Stimulated activated naive CD8-positive, alpha-beta T cell treated with anti-CD3 and anti-CD28 coated beads, Interleukin-15, amount 100 ng/mL, for 72 hours (primary cell): ENCODE results near the gene FOXP1.
"Not testable (repeated sequence)": the region's sequence is repeated elsewhere in the genome, so short reads cannot be mapped to it uniquely, and the experiment has no call there.

Source experiments
- ATAC-seq: fragments of 150-1000 bp; cut with Tn5 transposase; 2 replicates; pipeline ENCODE4 v1.10.0; 2021; ENCODE audit warnings: mild to moderate bottlenecking, moderate library complexity
- DNase-seq, 2 donors: peaks; one replicate each; pipeline ENCODE4 v3.0.0; 2021 to 2022
- H3K27ac Mint-ChIP-seq, 2 donors: one replicate each; pipeline ENCODE4 v1.8.0; 2022; ENCODE audit warnings: mild to moderate bottlenecking in 2 of 2, mixed read lengths in 2 of 2, moderate library complexity in 2 of 2
- H3K27me3 Mint-ChIP-seq: one replicate; pipeline ENCODE4 v1.8.0; 2022; ENCODE audit warnings: mixed read lengths
- H3K4me1 Mint-ChIP-seq: one replicate; pipeline ENCODE4 v1.8.0; 2022; ENCODE audit warnings: mild to moderate bottlenecking, mixed read lengths
- H3K4me3 Mint-ChIP-seq, 2 donors: one replicate each; pipeline ENCODE4 v1.8.0; 2022; ENCODE audit warnings: mild to moderate bottlenecking in 2 of 2, mixed read lengths in 2 of 2, moderate library complexity in 1 of 2
- H3K9me3 Mint-ChIP-seq, 2 donors: one replicate each; pipeline ENCODE4 v1.8.0; 2022; ENCODE audit warnings: mixed read lengths in 2 of 2

FOXP1 gene

DNA sequence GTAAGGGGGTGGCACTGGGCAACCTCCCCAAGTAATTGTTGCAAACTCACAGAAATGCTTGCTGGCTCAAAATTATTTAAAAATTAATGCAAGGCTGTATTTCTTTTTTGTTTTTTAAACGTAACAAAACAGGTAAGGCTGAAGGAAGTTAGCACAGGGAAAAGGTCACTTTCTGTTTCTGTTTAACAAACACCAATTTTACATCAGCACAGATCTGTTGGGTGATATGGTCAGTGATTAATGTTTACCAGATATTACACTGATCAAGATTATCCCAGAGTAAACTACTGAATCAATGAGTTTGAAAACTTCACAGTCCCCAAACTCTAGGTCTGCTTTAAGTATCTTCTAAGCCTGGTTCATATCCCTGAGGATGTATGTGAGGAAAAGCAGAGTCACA, 558.0 kb downstream of the FOXP1 start:
- ATAC-seq: no peak
- Mint-ChIP-seq H3K4me3 (peak overlapping the region in 1 of 2 donors; percentile 25), H3K9me3 (no peaks in the 10 kb centered on the region)

DNA sequence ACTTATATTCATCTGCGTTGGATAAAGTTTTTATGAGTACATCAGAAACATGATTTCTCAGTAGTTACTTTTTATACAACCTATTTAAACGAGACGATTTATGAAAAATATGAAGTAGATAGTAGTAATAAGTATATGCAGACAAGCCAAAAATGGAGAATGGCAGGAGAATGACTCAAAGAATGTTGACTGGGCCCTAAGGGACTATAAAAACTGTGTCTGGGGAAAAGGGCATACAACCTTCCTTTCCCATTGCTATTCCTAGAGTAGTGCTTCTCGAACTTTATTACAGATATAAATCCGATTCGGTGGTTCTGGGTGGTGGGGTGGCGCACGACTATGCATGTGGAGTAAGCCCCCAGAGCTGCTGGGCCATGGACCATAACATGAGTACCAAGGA, 558.5 kb downstream of the FOXP1 start:
- H3K27ac Mint-ChIP-seq: peak overlapping the region; percentile 78 to 82
- no peak for DNase-seq
- H3K9me3 Mint-ChIP-seq: no peaks in the 10 kb centered on the region
- peaks cover 85% of the 10 kb centered on the region for H3K4me1 Mint-ChIP-seq
- no peak for ATAC-seq
- H3K4me3 Mint-ChIP-seq: no peak overlapping the region
- H3K27me3 Mint-ChIP-seq: no peaks in the 10 kb centered on the region

More for the DNA sequence above, 558.0 kb downstream of the FOXP1 start:
- no peak for DNase-seq
- H3K27ac Mint-ChIP-seq: peak overlapping the region in 1 of 2 donors; percentile 82
- peaks cover 88% of the 10 kb centered on the region for H3K4me1 Mint-ChIP-seq
- no peaks in the 10 kb centered on the region for H3K27me3 Mint-ChIP-seq

DNA sequence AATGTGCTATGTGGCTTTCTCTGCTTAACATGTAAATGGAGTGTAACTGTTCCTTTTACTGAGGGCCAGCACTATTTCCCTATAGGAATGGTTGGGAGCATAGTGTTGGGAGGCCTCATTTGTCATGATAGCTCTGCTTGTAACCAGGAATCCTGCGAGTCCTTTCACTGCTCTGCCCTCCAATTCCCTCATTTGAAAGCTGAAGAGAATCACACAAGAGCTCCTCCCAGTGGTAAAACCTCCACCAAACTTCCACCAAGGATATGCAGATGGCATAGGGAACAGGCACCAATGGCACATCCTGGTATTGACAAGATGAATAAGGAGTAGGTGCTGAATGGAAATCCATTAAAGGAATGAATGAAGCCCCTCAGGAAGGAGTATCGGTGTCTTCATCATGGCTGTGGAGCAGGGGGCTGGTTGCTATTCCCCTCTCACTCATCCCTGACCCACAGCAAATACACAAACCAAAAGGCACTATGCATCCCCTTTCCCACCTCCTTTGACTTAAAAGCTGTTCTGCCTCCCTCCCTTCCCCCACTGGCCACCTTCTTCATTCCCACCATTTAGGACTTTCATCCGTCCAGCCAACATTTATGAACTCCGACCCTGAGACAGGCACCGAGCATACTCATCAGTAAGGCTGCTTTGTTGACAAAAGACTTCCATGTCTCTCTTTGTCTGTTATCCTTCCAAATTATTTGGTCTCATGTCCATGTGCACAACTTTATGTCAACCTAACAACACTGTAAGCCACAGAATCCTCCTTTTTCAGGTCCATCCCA, 560.8 kb downstream of the FOXP1 start:
- no peak for ATAC-seq
- H3K27ac Mint-ChIP-seq: no peak overlapping the region
- no peaks in the 10 kb centered on the region for H3K27me3 Mint-ChIP-seq
- no peak for DNase-seq
- H3K4me3 Mint-ChIP-seq: no peak overlapping the region
- peaks cover 78% of the 10 kb centered on the region for H3K4me1 Mint-ChIP-seq
- H3K9me3 Mint-ChIP-seq: no peaks in the 10 kb centered on the region

DNA sequence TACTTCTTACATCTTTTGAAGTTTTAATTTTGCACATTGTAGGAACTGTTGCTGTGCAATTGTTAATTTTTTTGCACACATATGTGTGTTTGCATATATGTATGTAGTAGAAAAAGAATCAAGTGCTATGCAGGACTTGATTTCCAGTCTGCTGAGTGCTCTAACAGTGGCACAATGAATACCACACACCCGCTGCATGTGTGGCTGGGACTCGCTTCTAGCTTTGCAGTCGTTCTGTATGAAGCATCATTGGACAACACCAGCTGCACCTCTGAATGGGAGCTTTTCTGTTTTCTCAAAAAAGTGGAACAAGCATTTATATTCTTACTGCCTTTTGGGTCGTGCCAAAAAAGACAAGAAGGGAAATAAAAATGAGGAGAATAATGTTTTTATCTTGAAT, 564.7 kb downstream of the FOXP1 start:
- Mint-ChIP-seq H3K27ac (peak overlapping the region in 1 of 2 donors; percentile 57), H3K27me3 (no peaks in the 10 kb centered on the region), H3K4me1 (peaks cover 48% of the 10 kb centered on the region), H3K9me3 (peaks cover under 1 to 3% of the 10 kb centered on the region in 2 donors), H3K4me3 (peak overlapping the region in 1 of 2 donors; percentile 12)
- DNase-seq: no peak
- no peak for ATAC-seq

DNA sequence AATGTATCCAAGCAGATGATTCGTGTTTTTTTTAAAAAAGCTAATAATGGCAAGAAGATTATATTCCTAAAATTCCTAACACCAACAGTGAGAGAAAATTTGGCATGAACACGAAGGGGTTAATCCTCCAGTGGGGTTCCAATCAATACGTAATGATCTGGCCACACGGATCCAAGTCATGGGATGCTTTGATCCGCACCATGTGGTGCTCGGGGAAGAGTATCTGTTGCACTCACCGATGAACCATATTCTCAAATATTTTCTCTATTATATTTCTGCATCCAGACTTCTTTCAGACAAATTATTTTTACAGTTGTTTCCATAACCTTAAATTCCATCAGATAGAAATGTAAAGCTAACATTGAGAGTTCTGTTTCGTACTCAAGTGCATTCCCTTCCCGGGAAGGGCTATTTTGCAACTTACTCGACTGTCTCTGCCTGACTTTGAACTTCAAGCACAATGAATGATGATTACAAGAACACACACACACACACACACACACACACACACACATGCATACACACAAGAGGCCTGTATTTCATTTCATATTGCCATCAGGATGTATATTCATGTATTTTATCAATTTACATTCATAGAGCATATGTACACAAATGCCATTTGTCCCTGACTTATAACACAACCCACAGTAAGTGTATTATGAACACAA, 567.2 kb downstream of the FOXP1 start:
- Mint-ChIP-seq H3K4me3 (no peak overlapping the region), H3K27ac (no peak overlapping the region)

DNA sequence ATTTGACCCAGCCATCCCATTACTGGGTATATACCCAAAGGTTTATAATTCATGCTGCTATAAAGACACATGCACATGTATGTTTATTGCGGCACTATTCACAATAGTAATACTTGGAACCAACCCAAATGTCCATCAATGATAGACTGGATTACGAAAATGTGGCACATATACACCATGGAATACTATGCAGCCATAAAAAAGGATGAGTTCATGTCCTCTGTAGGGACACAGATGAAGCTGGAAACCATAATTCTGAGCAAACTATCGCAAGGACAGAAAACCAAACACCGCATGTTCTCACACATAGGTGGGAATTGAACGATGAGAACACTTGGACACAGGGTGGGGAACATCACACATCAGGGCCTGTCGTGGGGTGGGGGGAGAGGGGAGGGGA, 568.9 kb downstream of the FOXP1 start:
- not testable (repeated sequence) for H3K27me3 Mint-ChIP-seq, ATAC-seq, H3K4me3 Mint-ChIP-seq, DNase-seq, H3K27ac Mint-ChIP-seq, H3K9me3 Mint-ChIP-seq
- H3K4me1 Mint-ChIP-seq: peaks cover 58% of the 10 kb centered on the region

More for the DNA sequence above, 567.2 kb downstream of the FOXP1 start:
- Mint-ChIP-seq H3K27me3 (no peaks in the 10 kb centered on the region), H3K4me1 (peaks cover 51% of the 10 kb centered on the region), H3K9me3 (peaks cover 6 to 10% of the 10 kb centered on the region in 2 donors)
- ATAC-seq (no peak), DNase-seq (no peak)

DNA sequence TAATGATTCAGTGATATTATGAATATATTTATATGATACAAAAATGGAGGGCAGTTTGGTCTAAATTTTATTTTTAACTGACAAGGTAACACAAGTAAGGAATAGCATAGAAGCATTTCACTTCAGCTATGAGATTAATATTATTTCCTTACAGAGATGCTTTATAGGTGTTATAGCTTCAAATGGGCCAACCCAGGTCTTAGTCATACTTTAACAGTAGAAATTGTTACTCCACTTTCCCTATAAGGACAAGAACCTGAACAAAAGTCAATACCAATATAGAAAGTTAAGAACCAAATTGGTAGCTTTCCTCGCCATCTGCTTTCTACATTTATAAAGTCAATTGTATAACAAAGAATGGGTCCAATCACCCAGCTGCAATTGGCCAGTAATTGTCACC, 570.6 kb downstream of the FOXP1 start:
- H3K4me3 Mint-ChIP-seq: no peak overlapping the region
- H3K9me3 Mint-ChIP-seq: peaks cover 6 to 10% of the 10 kb centered on the region in 2 donors
- H3K27ac Mint-ChIP-seq: no peak overlapping the region
- ATAC-seq: no peak
- H3K4me1 Mint-ChIP-seq: peaks cover 65% of the 10 kb centered on the region
- no peak for DNase-seq
- no peaks in the 10 kb centered on the region for H3K27me3 Mint-ChIP-seq

DNA sequence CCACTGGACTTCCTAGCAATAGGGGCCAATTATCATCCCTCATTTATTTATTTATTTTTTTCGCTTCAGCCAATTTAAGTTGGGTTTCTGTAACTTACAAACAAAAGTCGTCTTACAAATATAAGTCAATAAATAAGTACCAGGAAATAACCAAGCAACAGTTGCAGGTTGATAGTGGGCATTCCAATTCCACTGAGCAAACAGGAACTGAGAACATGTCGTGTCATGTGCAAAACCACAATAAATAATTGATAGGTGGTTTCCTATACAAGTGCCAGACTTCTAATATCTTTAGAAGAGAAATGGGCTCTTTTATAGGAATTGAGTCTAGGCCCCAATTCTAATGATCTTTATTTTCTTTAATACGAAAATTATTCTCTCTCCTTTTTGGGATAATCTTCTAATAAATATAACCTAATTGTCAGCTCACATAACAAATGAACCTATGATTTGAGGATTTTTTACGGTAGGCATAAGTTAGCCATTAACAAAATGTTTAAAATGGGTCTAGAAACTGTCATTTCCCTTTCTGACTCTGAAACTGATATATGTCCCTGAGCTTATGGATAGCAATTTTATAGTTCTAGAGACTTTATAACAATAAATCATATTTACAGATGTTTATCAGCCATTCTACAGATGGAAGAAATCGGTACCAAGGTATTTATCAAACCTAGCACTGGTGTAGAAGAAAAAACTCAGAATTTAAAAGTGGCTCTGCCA, 571.8 kb downstream of the FOXP1 start:
- H3K4me3 Mint-ChIP-seq: peak overlapping the region; percentile 49 to 58
- ATAC-seq (no peak), DNase-seq (no peak)
- H3K27ac Mint-ChIP-seq: peak overlapping the region; percentile 91 to 92
- peaks cover 6 to 10% of the 10 kb centered on the region in 2 donors for H3K9me3 Mint-ChIP-seq
- no peaks in the 10 kb centered on the region for H3K27me3 Mint-ChIP-seq
- peaks cover 75% of the 10 kb centered on the region for H3K4me1 Mint-ChIP-seq

DNA sequence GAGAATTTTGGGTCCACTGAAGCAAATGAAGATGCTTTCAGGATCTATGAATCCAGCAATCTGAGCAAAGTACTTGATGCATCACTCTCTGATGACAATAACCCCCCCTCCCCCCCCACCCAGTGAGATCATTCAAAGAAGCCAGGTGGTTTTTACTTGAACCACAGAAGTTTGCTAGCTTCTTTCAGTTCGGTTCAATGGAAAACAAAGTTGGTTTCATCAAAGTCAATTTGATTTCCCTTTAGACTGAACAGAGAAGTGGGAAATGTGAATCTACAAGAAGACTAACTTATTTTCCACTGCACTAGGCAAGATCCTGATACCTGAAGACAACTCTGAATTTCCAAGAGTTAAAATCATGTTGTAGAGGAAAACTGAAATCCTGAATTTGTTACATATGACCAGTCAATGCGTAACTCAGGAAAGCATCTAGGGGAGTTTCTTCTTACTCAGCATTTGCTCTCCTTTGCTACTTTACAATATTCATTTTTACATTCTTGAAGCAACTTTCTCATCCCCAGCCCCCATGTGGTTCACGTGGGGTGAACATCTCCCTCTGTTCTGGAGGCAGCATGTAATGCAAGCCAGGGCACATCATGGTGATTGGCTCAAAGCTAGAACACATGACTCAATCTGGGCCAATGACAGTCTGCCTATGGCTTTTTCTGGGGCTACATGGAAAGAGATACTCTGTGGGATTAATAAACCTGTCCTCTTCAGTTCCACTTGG, 572.6 kb downstream of the FOXP1 start:
- peaks cover 6 to 10% of the 10 kb centered on the region in 2 donors for H3K9me3 Mint-ChIP-seq
- ATAC-seq (peak; percentile 98), DNase-seq (peak; percentile 69 to 83)
- H3K27me3 Mint-ChIP-seq: no peaks in the 10 kb centered on the region
- H3K27ac Mint-ChIP-seq: peak overlapping the region; percentile 91 to 96
- H3K4me1 Mint-ChIP-seq: peaks cover 73% of the 10 kb centered on the region
- peak overlapping the region; percentile 54 to 58 for H3K4me3 Mint-ChIP-seq

DNA sequence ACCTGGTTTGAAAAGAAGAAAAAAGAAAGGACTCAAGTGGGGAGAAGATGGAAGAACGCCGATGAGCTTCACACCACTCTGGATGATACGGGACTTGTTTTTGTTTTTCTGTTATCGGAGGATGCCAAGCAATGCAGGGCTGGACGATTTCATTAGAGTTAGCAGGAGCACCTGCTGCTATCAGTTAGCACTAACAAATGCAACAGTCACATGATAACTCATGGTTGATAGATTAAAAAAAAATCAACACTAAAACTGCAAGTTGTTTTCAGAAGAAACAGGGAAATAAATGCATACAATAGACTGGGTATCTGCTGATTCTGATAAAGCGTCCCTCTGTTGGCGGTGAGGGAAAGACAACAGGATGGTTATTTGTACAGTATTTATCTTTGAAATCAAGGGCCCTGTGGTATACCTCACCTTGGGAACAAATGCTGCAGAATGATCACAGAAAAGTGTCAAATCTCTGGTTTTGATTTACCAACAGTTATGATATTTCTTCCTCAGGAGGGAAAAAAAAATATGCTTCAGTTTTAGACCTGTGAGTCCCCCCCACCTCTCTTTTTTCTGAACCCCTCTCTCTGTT, 575.1 kb downstream of the FOXP1 start:
- H3K4me1 Mint-ChIP-seq: peaks cover 73% of the 10 kb centered on the region
- DNase-seq (no peak), ATAC-seq (no peak)
- H3K9me3 Mint-ChIP-seq: peaks cover 2 to 3% of the 10 kb centered on the region in 2 donors
- H3K4me3 Mint-ChIP-seq: peak overlapping the region; percentile 24 to 44
- H3K27me3 Mint-ChIP-seq: no peaks in the 10 kb centered on the region
- peak overlapping the region in 1 of 2 donors; percentile 84 for H3K27ac Mint-ChIP-seq

DNA sequence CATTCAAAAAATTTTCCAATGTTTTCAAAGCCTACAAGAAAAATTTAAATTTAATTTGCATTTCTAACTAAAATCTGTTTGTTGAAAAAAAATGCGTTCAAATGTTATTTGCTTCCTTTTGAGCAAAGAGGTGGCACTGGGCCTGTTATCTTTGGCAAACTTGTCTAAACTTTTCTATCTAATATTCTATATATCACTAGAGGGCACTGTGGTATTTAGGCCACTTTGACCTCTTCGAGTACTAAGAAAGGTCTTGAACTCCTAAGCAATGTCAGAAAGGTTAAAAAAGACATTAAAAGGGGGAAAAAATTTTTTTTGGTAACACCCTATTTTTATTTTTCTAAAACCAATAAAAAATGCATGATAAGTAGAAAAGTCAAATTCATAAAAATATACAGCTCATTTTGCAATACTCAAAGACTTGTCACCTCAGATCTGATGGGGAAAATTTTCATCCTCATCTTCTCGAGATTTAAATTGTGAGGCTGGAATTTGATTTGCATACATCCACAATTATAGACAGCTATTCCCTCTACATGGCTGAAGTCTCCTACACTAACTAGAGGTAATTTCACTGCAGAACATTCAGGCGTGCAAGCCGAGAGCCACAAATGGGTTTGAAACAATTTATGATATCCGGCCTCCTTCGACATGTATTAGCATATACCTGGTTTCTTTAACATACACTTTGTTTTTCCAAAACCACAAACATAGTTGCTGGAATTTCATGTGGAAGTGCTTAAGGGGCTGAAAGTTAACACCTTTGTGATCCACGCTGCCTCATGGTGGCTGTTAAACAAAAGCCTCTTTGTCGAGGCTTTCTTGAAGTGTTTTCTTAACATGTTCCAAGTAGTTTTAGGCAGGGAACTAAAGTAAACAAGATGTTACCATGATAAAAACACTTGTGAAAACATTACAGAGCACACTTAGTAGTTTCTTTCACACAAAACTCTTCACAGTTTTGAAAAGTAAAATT, 576.4 kb downstream of the FOXP1 start:
- Mint-ChIP-seq H3K27ac (peak overlapping the region; percentile 48 to 84), H3K27me3 (no peaks in the 10 kb centered on the region), H3K4me1 (peaks cover 76% of the 10 kb centered on the region), H3K4me3 (peak overlapping the region; percentile 13 to 56), H3K9me3 (no peaks in the 10 kb centered on the region)
- ATAC-seq: no peak
- DNase-seq: no peak

DNA sequence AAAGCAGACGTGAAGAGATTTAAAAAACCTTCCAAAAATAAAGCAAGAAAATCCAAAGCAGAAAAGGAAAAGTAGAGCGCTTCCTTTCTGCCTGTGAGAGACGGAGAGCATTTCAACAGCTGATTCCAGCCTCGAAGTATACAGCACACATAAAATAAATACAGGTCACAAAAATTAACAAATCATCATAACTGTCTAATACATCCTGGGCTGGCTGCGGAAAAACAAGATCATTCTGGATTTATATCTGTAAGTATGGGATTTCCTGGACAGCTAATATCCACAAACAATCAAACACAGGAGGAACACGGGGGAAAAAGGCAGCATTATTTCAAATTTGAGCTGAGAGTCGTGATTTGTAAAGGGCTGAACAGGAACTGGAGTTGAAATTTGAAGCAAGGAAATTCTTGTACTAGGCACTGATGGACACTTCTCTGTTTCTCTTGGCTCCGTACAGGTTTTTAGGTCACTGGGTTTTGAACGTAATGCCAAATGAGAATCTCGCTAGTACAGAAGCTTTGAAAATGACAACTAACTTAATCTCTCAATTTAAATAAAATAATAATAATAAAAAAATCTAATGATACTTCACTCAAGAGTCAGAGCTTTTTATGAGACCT, 577.7 kb downstream of the FOXP1 start:
- H3K27me3 Mint-ChIP-seq: no peaks in the 10 kb centered on the region
- H3K9me3 Mint-ChIP-seq: no peaks in the 10 kb centered on the region
- DNase-seq (no peak), ATAC-seq (no peak)
- H3K27ac Mint-ChIP-seq: no peak overlapping the region
- H3K4me3 Mint-ChIP-seq: no peak overlapping the region
- peaks cover 75% of the 10 kb centered on the region for H3K4me1 Mint-ChIP-seq

DNA sequence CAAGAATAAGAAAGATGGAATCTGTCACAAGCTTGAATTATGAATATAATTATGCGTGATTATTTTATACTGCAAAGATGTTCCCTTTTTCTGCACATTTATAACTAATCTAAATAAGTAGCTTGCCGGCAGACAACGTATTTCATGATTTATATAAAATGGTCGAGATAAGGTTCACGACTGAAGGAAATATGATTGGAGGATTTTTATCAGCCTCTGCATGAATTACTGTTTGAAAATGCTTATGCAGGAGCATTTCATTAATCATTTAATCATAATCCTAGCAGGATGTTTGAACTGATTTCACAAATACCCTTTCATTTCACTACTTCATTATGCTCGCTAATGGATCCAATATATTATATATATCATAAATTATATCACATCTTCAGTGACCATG, 580.0 kb downstream of the FOXP1 start:
- no peaks in the 10 kb centered on the region for H3K27me3 Mint-ChIP-seq
- peaks cover 59% of the 10 kb centered on the region for H3K4me1 Mint-ChIP-seq
- no peaks in the 10 kb centered on the region for H3K9me3 Mint-ChIP-seq
- no peak overlapping the region for H3K4me3 Mint-ChIP-seq
- ATAC-seq (no peak), DNase-seq (no peak)
- H3K27ac Mint-ChIP-seq: no peak overlapping the region

DNA sequence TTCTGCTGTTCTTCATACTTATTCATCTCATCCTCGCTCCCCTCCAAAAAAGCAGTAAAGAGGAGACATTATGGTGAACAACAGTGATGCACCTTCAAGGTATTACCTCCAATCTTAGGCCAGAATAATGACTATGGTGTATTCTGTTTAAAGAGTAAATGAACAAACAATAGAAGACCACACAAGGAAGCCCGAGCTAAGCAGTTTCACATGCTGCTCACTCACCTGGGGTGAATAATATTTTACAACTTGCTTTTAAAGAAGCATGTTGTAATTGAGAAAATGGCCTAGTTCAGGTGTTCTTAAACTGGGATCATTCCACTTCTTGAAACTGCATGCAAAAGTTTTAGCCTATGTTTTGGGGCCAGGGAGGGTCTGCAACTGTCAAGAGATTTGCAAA, 581.2 kb downstream of the FOXP1 start:
- ATAC-seq (no peak), DNase-seq (no peak)
- H3K9me3 Mint-ChIP-seq: no peaks in the 10 kb centered on the region
- H3K27me3 Mint-ChIP-seq: no peaks in the 10 kb centered on the region
- H3K4me3 Mint-ChIP-seq: no peak overlapping the region
- peak overlapping the region; percentile 34 to 40 for H3K27ac Mint-ChIP-seq
- peaks cover 48% of the 10 kb centered on the region for H3K4me1 Mint-ChIP-seq
